GM12801 (cell line): ENCODE results near the gene FAM83C.

Source experiments
- TF ChIP-seq, protein P1 (sequence below): IDR thresholded peaks from one replicate; pipeline ENCODE4 v1.5.1; 2011; ENCODE audit warnings: control low read depth; ENCODE audit not compliant: insufficient read length; ENCODE audit errors: extremely low read depth

The FAM83C gene

GRCh38 chr20:35271073-35271882, 20.9 kb downstream of the FAM83C start:
- TF ChIP-seq, protein P1, sequence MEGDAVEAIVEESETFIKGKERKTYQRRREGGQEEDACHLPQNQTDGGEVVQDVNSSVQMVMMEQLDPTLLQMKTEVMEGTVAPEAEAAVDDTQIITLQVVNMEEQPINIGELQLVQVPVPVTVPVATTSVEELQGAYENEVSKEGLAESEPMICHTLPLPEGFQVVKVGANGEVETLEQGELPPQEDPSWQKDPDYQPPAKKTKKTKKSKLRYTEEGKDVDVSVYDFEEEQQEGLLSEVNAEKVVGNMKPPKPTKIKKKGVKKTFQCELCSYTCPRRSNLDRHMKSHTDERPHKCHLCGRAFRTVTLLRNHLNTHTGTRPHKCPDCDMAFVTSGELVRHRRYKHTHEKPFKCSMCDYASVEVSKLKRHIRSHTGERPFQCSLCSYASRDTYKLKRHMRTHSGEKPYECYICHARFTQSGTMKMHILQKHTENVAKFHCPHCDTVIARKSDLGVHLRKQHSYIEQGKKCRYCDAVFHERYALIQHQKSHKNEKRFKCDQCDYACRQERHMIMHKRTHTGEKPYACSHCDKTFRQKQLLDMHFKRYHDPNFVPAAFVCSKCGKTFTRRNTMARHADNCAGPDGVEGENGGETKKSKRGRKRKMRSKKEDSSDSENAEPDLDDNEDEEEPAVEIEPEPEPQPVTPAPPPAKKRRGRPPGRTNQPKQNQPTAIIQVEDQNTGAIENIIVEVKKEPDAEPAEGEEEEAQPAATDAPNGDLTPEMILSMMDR: no peak

GRCh38 chr20:35270021-35270902, 22.0 kb downstream of the FAM83C start:
- TF ChIP-seq, protein P1: no peak

GRCh38 chr20:35269055-35269781, 23.0 kb downstream of the FAM83C start:
- TF ChIP-seq, protein P1: peak; percentile 13

- TF ChIP-seq, protein P1: no peak
These were observed 25.1 kb downstream of the FAM83C start for GRCh38 chr20:35267092-35267491.

- TF ChIP-seq, protein P1: no peak
These were observed 27.5 kb downstream of the FAM83C start for GRCh38 chr20:35264755-35265154.

- TF ChIP-seq, protein P1: no peak
These were observed 28.5 kb downstream of the FAM83C start for GRCh38 chr20:35263532-35264341.

DNA sequence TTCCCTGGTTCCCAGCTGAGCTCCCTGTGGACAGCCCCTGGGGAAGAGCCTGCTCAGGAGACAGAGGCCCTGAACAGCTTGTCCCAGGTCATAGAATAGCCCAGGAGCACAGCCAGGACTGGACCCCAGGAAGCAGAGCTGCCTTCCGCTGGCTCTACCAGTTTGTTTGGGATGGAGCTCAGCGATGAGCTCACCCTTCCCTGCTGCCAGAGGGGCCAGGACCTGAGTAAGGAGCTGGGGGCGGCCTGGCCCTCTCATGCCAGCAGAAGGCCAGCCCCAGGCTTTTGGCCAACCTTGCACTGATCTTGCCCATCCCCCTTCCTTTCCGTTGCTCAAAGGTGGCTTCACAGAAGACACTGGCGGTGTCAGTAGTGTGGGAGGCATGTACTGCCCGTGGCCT, 31.8 kb downstream of the FAM83C start:
- TF ChIP-seq, protein P1: no peak
